ENCODE results near the gene CX3CR1.

DNA sequence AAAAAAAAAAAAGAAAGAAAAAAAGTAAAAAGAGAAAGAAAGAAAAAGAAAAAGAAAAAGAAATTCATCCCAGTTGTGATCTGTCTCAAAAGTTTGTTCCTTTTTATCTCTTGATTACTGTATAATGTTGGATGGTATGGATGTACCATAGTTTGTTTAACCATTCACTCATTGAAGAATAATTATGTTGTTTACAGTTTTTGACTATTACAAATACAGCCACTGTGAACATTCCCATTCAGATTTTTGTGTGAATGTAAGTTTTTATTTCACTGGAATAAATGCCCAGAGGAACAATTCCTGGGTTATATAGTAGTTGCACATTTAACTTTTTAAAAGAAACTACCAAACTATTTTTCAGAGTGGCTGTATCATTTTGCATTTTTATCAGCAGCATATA lies 39.4 kb upstream of the CX3CR1 start:
- TF ChIP-seq, protein P1, sequence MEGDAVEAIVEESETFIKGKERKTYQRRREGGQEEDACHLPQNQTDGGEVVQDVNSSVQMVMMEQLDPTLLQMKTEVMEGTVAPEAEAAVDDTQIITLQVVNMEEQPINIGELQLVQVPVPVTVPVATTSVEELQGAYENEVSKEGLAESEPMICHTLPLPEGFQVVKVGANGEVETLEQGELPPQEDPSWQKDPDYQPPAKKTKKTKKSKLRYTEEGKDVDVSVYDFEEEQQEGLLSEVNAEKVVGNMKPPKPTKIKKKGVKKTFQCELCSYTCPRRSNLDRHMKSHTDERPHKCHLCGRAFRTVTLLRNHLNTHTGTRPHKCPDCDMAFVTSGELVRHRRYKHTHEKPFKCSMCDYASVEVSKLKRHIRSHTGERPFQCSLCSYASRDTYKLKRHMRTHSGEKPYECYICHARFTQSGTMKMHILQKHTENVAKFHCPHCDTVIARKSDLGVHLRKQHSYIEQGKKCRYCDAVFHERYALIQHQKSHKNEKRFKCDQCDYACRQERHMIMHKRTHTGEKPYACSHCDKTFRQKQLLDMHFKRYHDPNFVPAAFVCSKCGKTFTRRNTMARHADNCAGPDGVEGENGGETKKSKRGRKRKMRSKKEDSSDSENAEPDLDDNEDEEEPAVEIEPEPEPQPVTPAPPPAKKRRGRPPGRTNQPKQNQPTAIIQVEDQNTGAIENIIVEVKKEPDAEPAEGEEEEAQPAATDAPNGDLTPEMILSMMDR (conservative IDR thresholded peaks at IDR 0.05; ENCODE audit: low read length) = no peak
- no peak for TF ChIP-seq EZH2phosphoT487 (IDR thresholded peaks at IDR 0.05; ENCODE audit: borderline replicate concordance, low read depth, low read length)
